Stimulated activated memory B cell treated with anti-CD40 and anti-IgM and Interleukin-4, amounts not matched to agents 10 μg/mL and 1 μg/mL and 100 μg/mL, for 72 hours (primary cell): ENCODE measurements around the gene KRTAP6-3.

Source experiments
- ATAC-seq: fragments of 150-1000 bp; cut with Tn5 transposase; 2 replicates; pipeline ENCODE4 v1.10.0; 2021
- H3K27ac Mint-ChIP-seq: one replicate; pipeline ENCODE4 v1.8.0; 2022; ENCODE audit warnings: mild to moderate bottlenecking, mixed read lengths
- H3K27me3 Mint-ChIP-seq: one replicate; pipeline ENCODE4 v1.8.0; 2022; ENCODE audit warnings: mixed read lengths
- H3K36me3 Mint-ChIP-seq: one replicate; pipeline ENCODE4 v1.8.0; 2022; ENCODE audit warnings: mixed read lengths
- H3K4me1 Mint-ChIP-seq: one replicate; pipeline ENCODE4 v1.8.0; 2022; ENCODE audit warnings: mixed read lengths
- H3K4me3 Mint-ChIP-seq: one replicate; pipeline ENCODE4 v1.8.0; 2022; ENCODE audit warnings: mild to moderate bottlenecking, moderate library complexity, mixed read lengths
- H3K9me3 Mint-ChIP-seq: one replicate; pipeline ENCODE4 v1.8.0; 2022; ENCODE audit warnings: mixed read lengths

KRTAP6-3 gene, protein sequence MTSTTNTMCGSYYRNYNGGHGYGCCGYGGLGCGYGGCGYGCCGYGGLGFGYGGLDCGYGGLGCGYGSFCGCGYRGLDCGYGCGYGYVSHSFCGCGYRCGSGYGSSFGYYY

DNA sequence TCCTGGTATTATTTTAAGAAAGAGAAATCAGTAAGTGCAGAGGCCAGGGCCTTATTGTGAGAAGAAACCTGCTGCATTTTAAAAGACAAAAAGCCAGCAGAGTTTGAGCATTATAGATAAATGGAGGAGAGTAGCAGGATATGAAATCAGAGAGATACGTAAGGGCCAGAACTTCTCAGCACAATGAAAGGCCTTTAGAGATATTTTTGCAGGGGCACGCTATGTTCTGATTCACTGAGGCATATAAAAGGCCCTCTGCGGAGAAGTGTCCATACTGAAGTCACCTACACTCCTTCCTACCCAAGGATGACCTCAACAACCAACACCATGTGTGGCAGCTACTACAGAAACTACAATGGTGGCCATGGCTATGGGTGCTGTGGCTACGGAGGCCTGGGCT is at the start of gene KRTAP6-3:
Gene KRTAP6-3 (plus strand): TSS at position 301 of the 400 bp plus-strand sequence. CDS start 6 bp downstream, at position 307.
- Mint-ChIP-seq H3K36me3 (no peaks in the 10 kb centered on the region), H3K4me1 (no peaks in the 10 kb centered on the region), H3K4me3 (no peak within 1 kb of the TSS), H3K27ac (no peak within 1 kb of the TSS), H3K27me3 (no peaks in the 10 kb centered on the region), H3K9me3 (peaks cover 3% of the 10 kb centered on the region)
- peak; percentile 53 for ATAC-seq

DNA sequence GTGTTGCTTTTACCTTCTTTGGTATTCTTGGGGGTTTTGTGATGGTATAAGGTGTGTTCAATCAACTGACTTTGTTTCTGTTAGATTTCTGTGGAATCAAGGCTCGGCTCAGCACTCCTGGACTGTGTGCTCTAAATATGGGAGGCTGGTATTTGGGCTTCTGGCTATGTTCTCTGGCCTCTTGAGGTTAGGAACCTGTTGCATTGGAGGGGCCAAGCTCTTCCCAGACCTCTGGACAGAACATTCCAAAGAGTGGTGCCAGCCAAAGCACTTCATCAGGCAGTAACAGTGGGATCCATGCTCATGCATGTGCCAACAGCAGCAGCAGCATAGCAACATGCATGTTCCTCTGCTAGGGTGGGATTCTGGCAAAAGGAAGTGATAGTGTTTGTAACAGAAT is 39.5 kb upstream of the KRTAP6-3 start:
- H3K4me3 Mint-ChIP-seq = no peak overlapping the region
- H3K27me3 Mint-ChIP-seq = no peaks in the 10 kb centered on the region
- no peaks in the 10 kb centered on the region for H3K36me3 Mint-ChIP-seq
- no peak overlapping the region for H3K27ac Mint-ChIP-seq
- ATAC-seq = no peak
- peaks cover 10% of the 10 kb centered on the region for H3K9me3 Mint-ChIP-seq
- H3K4me1 Mint-ChIP-seq = no peaks in the 10 kb centered on the region

GRCh38 chr21:30555095-30555494 is 37.1 kb upstream of the KRTAP6-3 start:
- Mint-ChIP-seq H3K27me3 (no peaks in the 10 kb centered on the region), H3K27ac (no peak overlapping the region), H3K4me3 (no peak overlapping the region), H3K9me3 (peaks cover 10% of the 10 kb centered on the region), H3K4me1 (no peaks in the 10 kb centered on the region), H3K36me3 (no peaks in the 10 kb centered on the region)
- ATAC-seq = no peak

DNA sequence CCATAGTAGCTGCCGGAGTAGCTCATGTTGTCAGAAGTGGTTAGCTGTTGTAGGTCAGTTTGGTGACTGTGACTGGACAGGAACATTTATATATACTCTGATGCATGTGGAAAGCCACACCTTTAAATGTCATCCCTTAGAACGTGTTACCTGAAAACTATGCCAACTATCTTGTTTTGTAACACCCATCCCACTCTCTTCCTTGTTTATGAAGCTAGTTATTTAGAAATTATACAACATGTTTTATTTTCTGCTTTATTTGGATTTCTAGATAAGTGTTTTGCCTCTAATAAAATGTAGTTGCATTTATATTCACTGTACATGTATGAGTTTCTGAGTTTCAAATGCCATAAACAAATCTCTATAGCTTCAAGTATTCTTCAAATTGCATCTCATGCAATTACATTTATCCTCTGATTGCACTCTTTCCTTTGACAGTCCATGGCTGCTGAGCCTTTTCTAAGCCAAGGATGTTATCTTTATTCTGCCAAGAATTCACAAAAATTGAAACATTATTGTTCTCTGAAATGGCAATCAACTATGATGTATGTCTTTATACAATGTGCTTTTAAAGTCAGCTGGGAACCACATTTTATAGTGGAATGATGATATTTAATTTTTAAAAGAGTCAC is 30.9 kb upstream of the KRTAP6-3 start, which contains the start of gene KRTAP19-7:
Gene KRTAP19-7 (minus strand): TSS at position 51 of the 632 bp plus-strand sequence. CDS start 25 bp downstream, at position 26.
- H3K9me3 Mint-ChIP-seq = peaks cover 2% of the 10 kb centered on the region
- ATAC-seq = no peak
- H3K27ac Mint-ChIP-seq = no peak within 1 kb of the TSS
- no peaks in the 10 kb centered on the region for H3K36me3 Mint-ChIP-seq
- H3K27me3 Mint-ChIP-seq = no peaks in the 10 kb centered on the region
- no peaks in the 10 kb centered on the region for H3K4me1 Mint-ChIP-seq
- H3K4me3 Mint-ChIP-seq = no peak within 1 kb of the TSS

DNA sequence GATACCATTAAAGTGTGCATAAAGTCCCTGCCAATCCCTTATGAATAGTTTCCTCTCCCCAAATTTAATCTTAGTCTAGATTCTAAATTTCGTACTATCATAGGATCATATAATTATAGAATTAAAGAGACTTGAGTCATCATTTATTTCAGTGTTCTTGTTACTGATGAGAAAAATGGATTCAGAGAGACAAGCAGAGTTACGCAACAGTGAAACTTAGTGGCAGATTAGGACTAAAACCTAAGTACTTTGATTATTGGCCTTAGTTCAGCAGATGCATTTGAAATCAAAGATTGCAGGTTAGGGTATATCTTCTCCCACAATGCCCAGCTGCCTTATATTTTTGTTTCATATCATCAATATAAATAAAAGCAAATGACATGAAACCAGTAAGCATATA is 30.3 kb upstream of the KRTAP6-3 start:
- H3K36me3 Mint-ChIP-seq = no peaks in the 10 kb centered on the region
- no peak overlapping the region for H3K4me3 Mint-ChIP-seq
- H3K4me1 Mint-ChIP-seq = no peaks in the 10 kb centered on the region

GRCh38 chr21:30563072-30563471 is 29.2 kb upstream of the KRTAP6-3 start:
- no peak overlapping the region for H3K27ac Mint-ChIP-seq
- H3K36me3 Mint-ChIP-seq = no peaks in the 10 kb centered on the region
- H3K27me3 Mint-ChIP-seq = no peaks in the 10 kb centered on the region

More for the DNA sequence above, 30.3 kb upstream of the KRTAP6-3 start:
- no peaks in the 10 kb centered on the region for H3K27me3 Mint-ChIP-seq
- H3K9me3 Mint-ChIP-seq = peaks cover 2% of the 10 kb centered on the region
- H3K27ac Mint-ChIP-seq = no peak overlapping the region
- ATAC-seq = no peak

GRCh38 chr21:30563630-30564029 is 28.6 kb upstream of the KRTAP6-3 start:
- Mint-ChIP-seq H3K9me3 (peaks cover 2% of the 10 kb centered on the region), H3K27ac (no peak overlapping the region), H3K4me1 (no peaks in the 10 kb centered on the region), H3K4me3 (no peak overlapping the region), H3K27me3 (no peaks in the 10 kb centered on the region), H3K36me3 (no peaks in the 10 kb centered on the region)
- no peak for ATAC-seq

More at GRCh38 chr21:30563072-30563471, 29.2 kb upstream of the KRTAP6-3 start:
- Mint-ChIP-seq H3K4me3 (no peak overlapping the region), H3K9me3 (peaks cover 2% of the 10 kb centered on the region), H3K4me1 (no peaks in the 10 kb centered on the region)
- ATAC-seq = no peak

DNA sequence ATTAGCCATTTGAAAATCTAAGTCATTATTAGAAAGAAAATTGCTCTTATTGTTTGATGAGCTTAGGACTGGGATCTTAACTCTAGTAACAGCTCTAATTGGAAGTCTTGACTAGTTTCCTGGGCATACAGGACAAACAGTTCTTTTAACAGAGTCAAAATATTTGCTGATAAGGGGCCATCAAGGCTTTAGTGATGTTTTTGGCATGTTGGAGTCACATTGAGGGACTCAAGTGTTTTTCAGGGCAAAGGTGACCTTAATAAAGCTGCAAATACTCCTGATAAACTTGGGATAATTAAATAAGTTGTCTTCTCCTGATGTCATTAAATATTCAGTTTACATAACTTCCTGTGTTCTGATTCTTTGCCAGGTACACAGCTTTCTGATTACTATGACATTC is 24.6 kb upstream of the KRTAP6-3 start:
- no peaks in the 10 kb centered on the region for H3K27me3 Mint-ChIP-seq
- H3K27ac Mint-ChIP-seq = no peak overlapping the region
- H3K4me1 Mint-ChIP-seq = no peaks in the 10 kb centered on the region
- H3K36me3 Mint-ChIP-seq = no peaks in the 10 kb centered on the region
- H3K9me3 Mint-ChIP-seq = peaks cover 9% of the 10 kb centered on the region
- no peak overlapping the region for H3K4me3 Mint-ChIP-seq
- ATAC-seq = no peak

DNA sequence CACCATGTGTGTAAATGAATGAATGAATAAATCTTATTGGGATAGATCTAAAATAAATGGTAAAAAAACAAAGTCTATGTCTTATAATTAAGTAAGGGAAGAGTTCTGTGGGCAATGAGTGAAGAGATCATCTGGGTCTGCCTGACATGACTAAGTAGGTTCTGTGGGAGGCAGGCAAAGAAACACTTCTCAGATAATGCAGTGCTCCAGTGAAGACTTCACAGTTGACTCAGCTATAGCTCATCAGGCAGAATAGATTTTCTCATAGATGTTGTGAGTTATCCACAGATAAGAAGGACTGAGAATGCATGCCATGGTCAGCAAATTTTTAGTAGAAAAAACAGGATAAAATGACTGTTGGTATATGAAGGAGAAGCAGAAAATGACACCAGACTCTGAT is 14.5 kb upstream of the KRTAP6-3 start:
- Mint-ChIP-seq H3K4me3 (no peak overlapping the region), H3K27ac (no peak overlapping the region), H3K27me3 (no peaks in the 10 kb centered on the region), H3K4me1 (no peaks in the 10 kb centered on the region), H3K9me3 (no peaks in the 10 kb centered on the region), H3K36me3 (no peaks in the 10 kb centered on the region)
- ATAC-seq = no peak

GRCh38 chr21:30579346-30579745 is 12.9 kb upstream of the KRTAP6-3 start:
- no peaks in the 10 kb centered on the region for H3K27me3 Mint-ChIP-seq
- ATAC-seq = no peak
- peaks cover 2% of the 10 kb centered on the region for H3K9me3 Mint-ChIP-seq
- H3K27ac Mint-ChIP-seq = no peak overlapping the region
- H3K36me3 Mint-ChIP-seq = no peaks in the 10 kb centered on the region
- H3K4me1 Mint-ChIP-seq = no peaks in the 10 kb centered on the region
- H3K4me3 Mint-ChIP-seq = no peak overlapping the region

DNA sequence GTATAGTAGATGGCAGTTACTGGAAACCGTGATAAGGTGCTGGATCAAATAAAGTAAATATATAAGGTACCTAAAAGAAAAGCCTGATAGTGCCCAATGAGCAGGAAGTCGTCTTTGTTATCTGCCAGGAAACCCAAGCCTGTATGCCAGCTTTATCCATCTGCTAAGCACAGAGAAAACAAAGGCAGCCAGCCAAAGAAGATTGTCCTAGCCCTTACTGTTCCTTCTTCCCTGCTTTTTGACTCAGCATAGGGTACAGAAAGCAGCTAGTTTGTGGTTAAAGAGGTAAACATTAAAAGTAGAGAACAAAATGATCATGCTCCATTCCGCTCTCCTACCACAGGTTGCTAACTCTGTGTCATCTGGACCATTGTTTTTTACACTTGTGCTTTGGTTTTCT is 12.1 kb upstream of the KRTAP6-3 start:
- ATAC-seq = no peak
- Mint-ChIP-seq H3K4me1 (no peaks in the 10 kb centered on the region), H3K36me3 (no peaks in the 10 kb centered on the region), H3K4me3 (no peak overlapping the region), H3K27ac (no peak overlapping the region), H3K9me3 (peaks cover 2% of the 10 kb centered on the region), H3K27me3 (no peaks in the 10 kb centered on the region)

DNA sequence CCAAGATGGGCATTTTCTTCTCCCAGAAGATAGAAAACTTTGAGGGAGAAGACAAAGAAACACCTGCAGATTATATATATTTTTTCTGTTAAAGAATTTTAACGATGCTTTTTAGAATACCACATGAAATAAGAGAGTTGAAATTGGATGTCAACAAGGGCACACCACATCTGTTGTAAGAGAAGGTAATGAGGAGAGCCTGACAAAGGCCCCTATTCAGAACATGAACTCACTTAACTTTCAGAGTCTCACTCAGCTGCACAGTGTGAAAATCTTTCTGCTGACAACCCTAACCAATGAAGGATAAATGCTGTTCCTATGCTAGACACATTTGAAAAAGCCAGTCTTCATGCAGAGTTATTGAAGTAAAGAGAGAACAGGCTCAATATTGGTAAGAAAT is 9.4 kb upstream of the KRTAP6-3 start:
- Mint-ChIP-seq H3K9me3 (peaks cover 5% of the 10 kb centered on the region), H3K36me3 (no peaks in the 10 kb centered on the region), H3K4me1 (no peaks in the 10 kb centered on the region), H3K27me3 (no peaks in the 10 kb centered on the region), H3K27ac (no peak overlapping the region), H3K4me3 (no peak overlapping the region)
- no peak for ATAC-seq

DNA sequence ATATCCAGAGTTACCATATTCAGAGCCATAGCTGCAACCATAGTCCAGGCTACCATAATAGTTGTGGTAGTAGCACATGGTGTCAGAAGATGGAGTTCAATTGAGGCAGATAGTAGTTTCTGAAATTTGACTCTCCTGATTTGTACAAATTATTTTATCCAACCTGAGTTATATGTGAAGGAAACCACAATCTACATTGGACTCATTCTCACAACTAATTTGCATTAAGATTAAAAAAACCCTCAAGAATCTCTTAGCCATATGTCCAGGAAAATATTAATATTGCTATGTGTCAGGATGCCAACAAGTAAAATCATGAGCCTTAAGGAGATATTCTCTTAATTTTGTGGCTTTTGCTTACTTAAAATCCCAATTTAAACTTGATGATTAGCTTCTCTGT is 1.9 kb upstream of the KRTAP6-3 start, which contains the start of gene KRTAP22-2:
Gene KRTAP22-2 (minus strand): TSS at position 101 of the 400 bp plus-strand sequence.
- H3K4me3 Mint-ChIP-seq = no peak within 1 kb of the TSS
- H3K36me3 Mint-ChIP-seq = no peaks in the 10 kb centered on the region
- no peaks in the 10 kb centered on the region for H3K27me3 Mint-ChIP-seq
- no peak for ATAC-seq
- H3K9me3 Mint-ChIP-seq = peaks cover 7% of the 10 kb centered on the region
- no peaks in the 10 kb centered on the region for H3K4me1 Mint-ChIP-seq
- H3K27ac Mint-ChIP-seq = no peak within 1 kb of the TSS

GRCh38 chr21:30598802-30599201 is 6.6 kb downstream of the KRTAP6-3 start, which contains the start of gene KRTAP6-2:
KRTAP6-2 (minus strand) TSS chr21:30598902; CDS start chr21:30598874, 28 bp downstream.
- no peaks in the 10 kb centered on the region for H3K27me3 Mint-ChIP-seq
- H3K36me3 Mint-ChIP-seq = no peaks in the 10 kb centered on the region
- peaks cover 7% of the 10 kb centered on the region for H3K9me3 Mint-ChIP-seq
- no peak within 1 kb of the TSS for H3K27ac Mint-ChIP-seq
- H3K4me1 Mint-ChIP-seq = no peaks in the 10 kb centered on the region
- H3K4me3 Mint-ChIP-seq = no peak within 1 kb of the TSS
- ATAC-seq = no peak

- Mint-ChIP-seq H3K27ac (no peak within 1 kb of the TSS), H3K4me3 (no peak within 1 kb of the TSS), H3K4me1 (no peaks in the 10 kb centered on the region), H3K27me3 (no peaks in the 10 kb centered on the region), H3K9me3 (peaks cover 7% of the 10 kb centered on the region), H3K36me3 (no peaks in the 10 kb centered on the region)
- no peak for ATAC-seq
These were observed 8.5 kb downstream of the KRTAP6-3 start, which contains the start of gene KRTAP22-1 for GRCh38 chr21:30600787-30601186. KRTAP22-1 (plus strand) TSS chr21:30601087.

DNA sequence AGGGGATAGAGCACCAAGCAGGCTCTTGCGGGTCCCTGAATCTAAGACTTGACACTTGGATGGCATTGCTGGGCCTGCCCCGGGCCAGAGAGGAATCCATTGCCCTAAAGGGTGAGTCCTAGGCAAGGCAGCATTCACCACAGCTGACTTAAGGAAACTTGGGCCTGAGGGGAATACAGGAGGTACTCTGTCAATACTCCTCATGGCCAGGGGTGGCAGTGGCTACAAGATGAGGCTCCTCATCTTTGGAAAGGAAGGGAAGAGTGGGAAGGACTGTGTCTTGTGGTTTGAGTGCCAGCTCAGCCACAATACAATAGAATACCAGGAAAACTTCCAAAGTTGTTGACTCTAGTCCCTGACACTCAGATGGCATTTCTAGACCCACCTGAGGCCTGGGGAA is 13.7 kb downstream of the KRTAP6-3 start:
- Mint-ChIP-seq H3K36me3 (no peaks in the 10 kb centered on the region), H3K27ac (no peak overlapping the region), H3K4me3 (no peak overlapping the region), H3K9me3 (peaks cover 12% of the 10 kb centered on the region), H3K4me1 (no peaks in the 10 kb centered on the region), H3K27me3 (no peaks in the 10 kb centered on the region)
- no peak for ATAC-seq
